Fibroblast of lung (primary cell): ENCODE results near the gene KRTAP3-2. TPM values are rescaled to one million over a fixed set of nuclear protein-coding genes. Genes with fewer than 3 reads are reported as not detected.

Experiments
- DNase-seq, 2 donors: peaks; one replicate each; pipeline versions ENCODE4 v3.0.0 to v3.0.0-alpha.2; 2010; ENCODE audit warnings: low read depth in 2 of 2
- H2AFZ ChIP-seq: 2 replicates; pipeline ENCODE4 v1.5.1; 2012; ENCODE audit warnings: low read length, control low read depth, inconsistent platforms
- H3K27ac ChIP-seq: 2 replicates; pipeline ENCODE4 v1.5.1; 2011; ENCODE audit warnings: low read length, control low read depth; ENCODE audit not compliant: insufficient read depth
- H3K27me3 ChIP-seq: 2 replicates; pipeline ENCODE4 v1.5.1; 2011; ENCODE audit warnings: mild to moderate bottlenecking, low read length; ENCODE audit not compliant: control insufficient read depth, insufficient read depth
- H3K36me3 ChIP-seq: 2 replicates; pipeline ENCODE4 v1.5.1; 2011; ENCODE audit warnings: low read length; ENCODE audit not compliant: control insufficient read depth, insufficient read depth
- H3K4me1 ChIP-seq: 2 replicates; pipeline ENCODE4 v1.5.1; 2011; ENCODE audit warnings: low read length; ENCODE audit not compliant: control insufficient read depth, insufficient read depth; ENCODE audit errors: extremely low read depth
- H3K4me2 ChIP-seq: 2 replicates; pipeline ENCODE4 v1.5.1; 2011; ENCODE audit warnings: low read length, control low read depth; ENCODE audit not compliant: insufficient read depth; ENCODE audit errors: extremely low read depth
- H3K4me3 ChIP-seq, 4 experiments: fragments of 200-600 bp in 1 of 4; sonication (generic) in 1 of 4; replicated peaks in 1 of 4; 2 replicates each; pipeline ENCODE4 v1.5.1; 2011 to 2016; ENCODE audit warnings: low read length in 4 of 4, low read depth in 3 of 4, mild to moderate bottlenecking in 3 of 4, control low read depth in 2 of 4, inconsistent platforms in 1 of 4, mixed read lengths in 1 of 4; ENCODE audit not compliant: insufficient read depth in 1 of 4; ENCODE audit errors: control extremely low read depth in 1 of 4
- H3K79me2 ChIP-seq: 2 replicates; pipeline ENCODE4 v1.5.1; 2012; ENCODE audit warnings: mild to moderate bottlenecking, low read length, inconsistent platforms; ENCODE audit not compliant: control insufficient read depth, insufficient read depth
- H3K9ac ChIP-seq: 2 replicates; pipeline ENCODE4 v1.5.1; 2011; ENCODE audit warnings: mild to moderate bottlenecking, low read length, control low read depth; ENCODE audit not compliant: insufficient read depth
- H3K9me3 ChIP-seq: 2 replicates; pipeline ENCODE4 v1.5.1; 2012; ENCODE audit warnings: low read depth, low read length; ENCODE audit not compliant: control insufficient read depth, insufficient read depth
- H4K20me1 ChIP-seq: 2 replicates; pipeline ENCODE4 v1.5.1; 2011; ENCODE audit warnings: low read length; ENCODE audit not compliant: control insufficient read depth, insufficient read depth; ENCODE audit errors: extremely low read depth
- EZH2 ChIP-seq: IDR thresholded peaks from 2 replicates; pipeline ENCODE4 v1.5.1; 2012; ENCODE audit warnings: low read length, control low read depth, mild to moderate bottlenecking; ENCODE audit errors: missing control alignments
- polyA plus RNA-seq, 2 donors: library from polyadenylated mRNA; depleted of rRNA in 1 of 2; stranded (reverse) in 1 of 2; unstranded in 1 of 2; fragments of >200 nt; gene quantifications; 2 replicates each; pipeline ENCODE4 v1.2.1, GENCODE V29; 2011 to 2012; ENCODE audit warnings: missing spikeins in 1 of 2
- total RNA-seq: library from RNA; depleted of rRNA; stranded (reverse); fragments of >200 nt; gene quantifications from 2 replicates; pipeline ENCODE4 v1.2.1, GENCODE V29; 2014
- TF ChIP-seq, protein P1 (sequence below), 2 donors: IDR thresholded peaks in 1 of 2; conservative IDR thresholded peaks in 1 of 2; 1 replicate in 1 of 2; 2 replicates in 1 of 2; pipeline ENCODE4 v1.5.1; 2011 to 2012; ENCODE audit warnings: low read length in 2 of 2, control low read depth in 1 of 2, inconsistent platforms in 1 of 2, low read depth in 1 of 2, mild to moderate bottlenecking in 1 of 2

The KRTAP3-2 gene
- total and polyA plus RNA-seq, 2 donors (not counting 1 experiment from before 2014, with no cell fraction given): not detected

DNA sequence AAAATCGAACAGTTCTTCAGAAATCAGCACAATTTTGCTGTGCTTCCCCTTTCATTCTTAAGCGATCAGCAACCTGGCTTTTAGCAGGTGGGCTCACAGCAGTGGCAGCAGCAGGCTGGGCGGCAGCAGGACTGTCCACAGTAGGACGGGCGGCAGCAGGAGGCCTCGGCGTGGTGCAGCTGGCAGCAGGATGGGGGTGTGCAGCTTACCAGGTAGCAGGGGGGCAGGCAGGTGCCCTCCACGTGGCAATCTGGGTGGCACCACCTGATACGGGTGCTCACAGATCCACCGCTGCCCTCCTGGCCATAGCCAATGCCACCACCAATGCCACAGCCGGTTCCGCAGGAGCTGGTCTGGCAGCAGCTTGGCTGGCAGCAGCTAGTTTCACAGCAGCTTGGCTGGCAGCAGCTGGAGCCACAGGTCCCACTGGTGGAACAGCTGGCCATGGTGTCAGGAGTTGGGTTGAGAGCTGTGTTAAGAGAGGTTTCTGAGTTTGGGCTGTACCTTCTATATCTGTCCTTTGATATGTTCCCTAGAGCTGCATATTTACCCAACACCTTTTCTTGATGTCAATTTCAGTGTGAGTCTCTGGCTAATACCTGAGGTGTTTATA lies 30.0 kb upstream of the KRTAP3-2 start, which contains the start of gene KRTAP1-4:
Gene KRTAP1-4, minus strand, starts transcription at position 563 of the 613 bp plus-strand sequence. Its CDS starts 117 bp downstream, at position 446.
- Histone ChIP-seq H3K79me2 (no peaks in the 10 kb centered on the region), H3K9ac (no peak within 1 kb of the TSS), H4K20me1 (no peaks in the 10 kb centered on the region), H3K27ac (no peak within 1 kb of the TSS), H2AFZ (no peak within 1 kb of the TSS), H3K36me3 (no peaks in the 10 kb centered on the region), H3K4me2 (no peak within 1 kb of the TSS), H3K4me3 (no peak within 1 kb of the TSS), H3K27me3 (no peaks in the 10 kb centered on the region), H3K9me3 (no peaks in the 10 kb centered on the region), H3K4me1 (peaks cover 6% of the 10 kb centered on the region)
- TF ChIP-seq, protein P1, sequence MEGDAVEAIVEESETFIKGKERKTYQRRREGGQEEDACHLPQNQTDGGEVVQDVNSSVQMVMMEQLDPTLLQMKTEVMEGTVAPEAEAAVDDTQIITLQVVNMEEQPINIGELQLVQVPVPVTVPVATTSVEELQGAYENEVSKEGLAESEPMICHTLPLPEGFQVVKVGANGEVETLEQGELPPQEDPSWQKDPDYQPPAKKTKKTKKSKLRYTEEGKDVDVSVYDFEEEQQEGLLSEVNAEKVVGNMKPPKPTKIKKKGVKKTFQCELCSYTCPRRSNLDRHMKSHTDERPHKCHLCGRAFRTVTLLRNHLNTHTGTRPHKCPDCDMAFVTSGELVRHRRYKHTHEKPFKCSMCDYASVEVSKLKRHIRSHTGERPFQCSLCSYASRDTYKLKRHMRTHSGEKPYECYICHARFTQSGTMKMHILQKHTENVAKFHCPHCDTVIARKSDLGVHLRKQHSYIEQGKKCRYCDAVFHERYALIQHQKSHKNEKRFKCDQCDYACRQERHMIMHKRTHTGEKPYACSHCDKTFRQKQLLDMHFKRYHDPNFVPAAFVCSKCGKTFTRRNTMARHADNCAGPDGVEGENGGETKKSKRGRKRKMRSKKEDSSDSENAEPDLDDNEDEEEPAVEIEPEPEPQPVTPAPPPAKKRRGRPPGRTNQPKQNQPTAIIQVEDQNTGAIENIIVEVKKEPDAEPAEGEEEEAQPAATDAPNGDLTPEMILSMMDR (conservative IDR thresholded peaks at IDR 0.05 in 1 of 2, IDR thresholded peaks at IDR 0.05 in 1 of 2; ENCODE audit: low read depth in 1 of 2, low read length in 2 of 2): no peak
- no peak for TF ChIP-seq EZH2
- no peak for DNase-seq

DNA sequence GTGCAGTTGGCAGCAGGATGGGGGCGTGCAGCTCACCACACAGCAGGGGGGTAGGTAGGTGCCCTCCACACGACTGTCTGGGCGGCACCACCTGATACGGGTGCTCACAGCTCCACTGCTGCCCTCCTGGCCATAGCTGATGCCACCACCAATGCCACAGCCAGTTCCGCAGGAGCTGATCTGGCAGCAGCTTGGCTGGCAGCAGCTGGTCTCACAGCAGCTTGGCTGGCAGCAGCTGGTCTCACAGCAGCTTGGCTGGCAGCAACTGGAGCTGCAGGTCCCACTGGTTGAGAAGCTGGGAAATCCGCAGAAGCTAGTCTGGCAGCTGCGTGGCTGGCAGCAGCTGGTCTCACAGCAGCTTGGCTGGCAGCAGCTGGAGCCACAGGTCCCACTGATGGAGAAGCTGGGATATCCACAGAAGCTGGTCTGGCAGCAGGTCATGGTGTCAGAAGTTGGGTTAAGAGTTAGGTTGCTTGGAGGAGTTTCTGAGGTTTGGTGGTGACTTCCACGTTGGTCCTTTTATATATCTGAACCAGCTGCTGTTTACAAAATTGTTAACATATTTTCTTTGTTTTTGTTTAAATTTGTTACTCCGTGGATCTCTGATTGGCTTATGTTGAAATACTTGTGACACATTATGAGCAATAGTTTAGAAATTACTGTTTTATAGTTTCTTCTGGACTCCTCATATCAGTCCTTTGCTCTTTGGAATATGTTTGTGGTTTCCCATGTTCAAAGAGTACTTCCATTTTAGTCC lies 27.2 kb upstream of the KRTAP3-2 start, which contains the start of gene KRTAP1-5:
Gene KRTAP1-5, minus strand, starts transcription at position 494 of the 757 bp plus-strand sequence. Its CDS starts 53 bp downstream, at position 441.
- no peaks in the 10 kb centered on the region for H3K79me2 ChIP-seq
- no peaks in the 10 kb centered on the region for H3K27me3 ChIP-seq
- H3K36me3 ChIP-seq: no peaks in the 10 kb centered on the region
- peak; percentile 35 to 74 for DNase-seq
- no peaks in the 10 kb centered on the region for H4K20me1 ChIP-seq
- TF ChIP-seq, protein P1 (conservative IDR thresholded peaks at IDR 0.05 in 1 of 2, IDR thresholded peaks at IDR 0.05 in 1 of 2; ENCODE audit: low read depth in 1 of 2, low read length in 2 of 2): no peak
- TF ChIP-seq EZH2: no peak
- H3K4me1 ChIP-seq: peaks cover 6% of the 10 kb centered on the region
- no peak within 1 kb of the TSS for H3K9ac ChIP-seq
- H3K4me2 ChIP-seq: peak within 1 kb of the TSS; percentile 36
- no peak within 1 kb of the TSS for H3K4me3 ChIP-seq
- no peaks in the 10 kb centered on the region for H3K9me3 ChIP-seq
- peak within 1 kb of the TSS; percentile 15 for H3K27ac ChIP-seq
- no peak within 1 kb of the TSS for H2AFZ ChIP-seq

DNA sequence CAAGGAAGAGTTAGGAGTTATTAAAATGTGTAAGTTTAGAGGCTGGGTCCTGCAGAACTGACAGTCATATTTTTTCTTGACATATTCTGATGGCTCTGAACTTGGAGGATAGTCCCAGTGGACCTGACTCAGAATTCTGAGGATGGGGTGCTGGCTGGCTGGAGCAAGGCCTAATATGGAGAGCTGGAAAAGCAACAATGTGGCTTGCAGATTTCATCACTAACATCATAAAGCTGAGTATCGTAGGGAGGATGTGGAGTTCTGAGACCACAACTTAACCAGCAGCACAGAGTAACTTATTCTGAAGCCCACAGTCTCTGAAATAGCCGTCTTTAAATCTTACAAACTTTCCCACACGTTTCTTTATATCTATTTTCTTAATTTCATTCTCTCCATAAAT lies 25.0 kb upstream of the KRTAP3-2 start:
- H3K9me3 ChIP-seq: no peaks in the 10 kb centered on the region
- no peak for DNase-seq
- H3K27me3 ChIP-seq: no peaks in the 10 kb centered on the region
- H3K36me3 ChIP-seq: no peaks in the 10 kb centered on the region
- H3K4me2 ChIP-seq: no peak overlapping the region
- H2AFZ ChIP-seq: no peak overlapping the region
- H3K9ac ChIP-seq: no peak overlapping the region
- no peak overlapping the region for H3K27ac ChIP-seq
- no peak overlapping the region for H3K4me3 ChIP-seq
- peaks cover 6% of the 10 kb centered on the region for H3K4me1 ChIP-seq
- no peaks in the 10 kb centered on the region for H4K20me1 ChIP-seq
- TF ChIP-seq, protein P1 (conservative IDR thresholded peaks at IDR 0.05 in 1 of 2, IDR thresholded peaks at IDR 0.05 in 1 of 2; ENCODE audit: low read depth in 1 of 2, low read length in 2 of 2): no peak
- TF ChIP-seq EZH2: no peak
- H3K79me2 ChIP-seq: no peaks in the 10 kb centered on the region
